AG04450 (cell line): ENCODE results near the gene SDHAF1. TPM values are rescaled to one million over a fixed set of nuclear protein-coding genes. Genes with fewer than 3 reads are reported as not detected.
"Not testable (repeated sequence)": the region's sequence is repeated elsewhere in the genome, so short reads cannot be mapped to it uniquely, and the experiment has no call there.

Experiments
- CTCF ChIA-PET: fragments of 300-600, 350-600 bp; formaldehyde crosslinking; extraction: SDS; loops from one replicate; lab custom pipeline; 2022; ENCODE audit warnings: antibody characterized with exemption, inconsistent platforms; lab: Charles Lee
- POLR2A ChIA-PET: fragments of 350-600 bp; formaldehyde crosslinking; extraction: SDS; loops from one replicate; lab custom pipeline; 2021; ENCODE audit warnings: antibody characterized with exemption, inconsistent platforms; lab: Yijun Ruan, JAX
- DNase-seq: peaks from one replicate; pipeline ENCODE4 v3.0.0-alpha.2; 2011; ENCODE audit warnings: low read depth, low spot score
- H3K27ac ChIP-seq: one replicate; pipeline ENCODE4 v1.5.1; 2012; ENCODE audit warnings: low read depth, low read length, control low read depth
- H3K27me3 ChIP-seq: one replicate; pipeline ENCODE4 v1.6.0; 2012; ENCODE audit warnings: low read length; ENCODE audit not compliant: control insufficient read depth, insufficient read depth
- H3K4me3 ChIP-seq: 2 replicates; pipeline ENCODE4 v1.5.1; 2011; ENCODE audit warnings: mild to moderate bottlenecking, low read depth, low read length, control low read depth
- H3K9me3 ChIP-seq: 2 replicates; pipeline ENCODE4 v1.5.1; 2012; ENCODE audit warnings: low read length; ENCODE audit not compliant: control insufficient read depth, insufficient read depth
- polyA plus RNA-seq: library from polyadenylated mRNA; depleted of rRNA; stranded (reverse); fragments of >200 nt; gene quantifications from 2 replicates; pipeline ENCODE4 v1.2.3, GENCODE V29; 2011
- TF ChIP-seq, protein P1 (sequence below): IDR thresholded peaks from 2 replicates; pipeline ENCODE4 v1.5.1; 2011; ENCODE audit warnings: low read depth, low read length, control low read depth, inconsistent platforms

SDHAF1 gene
- polyA plus RNA-seq, 1 experiment, result 7.5 TPM

- DNase-seq, result no peak
- ChIA-PET POLR2A (no interaction called here), CTCF (no interaction called here)
- no peak overlapping the region for H3K4me3 ChIP-seq
- peaks cover 8% of the 10 kb centered on the region for H3K27me3 ChIP-seq
- no peak overlapping the region for H3K27ac ChIP-seq
- no peaks in the 10 kb centered on the region; the same call in 1 of the 2 replicates for H3K9me3 ChIP-seq
- TF ChIP-seq, protein P1, sequence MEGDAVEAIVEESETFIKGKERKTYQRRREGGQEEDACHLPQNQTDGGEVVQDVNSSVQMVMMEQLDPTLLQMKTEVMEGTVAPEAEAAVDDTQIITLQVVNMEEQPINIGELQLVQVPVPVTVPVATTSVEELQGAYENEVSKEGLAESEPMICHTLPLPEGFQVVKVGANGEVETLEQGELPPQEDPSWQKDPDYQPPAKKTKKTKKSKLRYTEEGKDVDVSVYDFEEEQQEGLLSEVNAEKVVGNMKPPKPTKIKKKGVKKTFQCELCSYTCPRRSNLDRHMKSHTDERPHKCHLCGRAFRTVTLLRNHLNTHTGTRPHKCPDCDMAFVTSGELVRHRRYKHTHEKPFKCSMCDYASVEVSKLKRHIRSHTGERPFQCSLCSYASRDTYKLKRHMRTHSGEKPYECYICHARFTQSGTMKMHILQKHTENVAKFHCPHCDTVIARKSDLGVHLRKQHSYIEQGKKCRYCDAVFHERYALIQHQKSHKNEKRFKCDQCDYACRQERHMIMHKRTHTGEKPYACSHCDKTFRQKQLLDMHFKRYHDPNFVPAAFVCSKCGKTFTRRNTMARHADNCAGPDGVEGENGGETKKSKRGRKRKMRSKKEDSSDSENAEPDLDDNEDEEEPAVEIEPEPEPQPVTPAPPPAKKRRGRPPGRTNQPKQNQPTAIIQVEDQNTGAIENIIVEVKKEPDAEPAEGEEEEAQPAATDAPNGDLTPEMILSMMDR, result no peak
These were observed 16.1 kb upstream of the SDHAF1 start for GRCh38 chr19:35978832-35979365.

DNA sequence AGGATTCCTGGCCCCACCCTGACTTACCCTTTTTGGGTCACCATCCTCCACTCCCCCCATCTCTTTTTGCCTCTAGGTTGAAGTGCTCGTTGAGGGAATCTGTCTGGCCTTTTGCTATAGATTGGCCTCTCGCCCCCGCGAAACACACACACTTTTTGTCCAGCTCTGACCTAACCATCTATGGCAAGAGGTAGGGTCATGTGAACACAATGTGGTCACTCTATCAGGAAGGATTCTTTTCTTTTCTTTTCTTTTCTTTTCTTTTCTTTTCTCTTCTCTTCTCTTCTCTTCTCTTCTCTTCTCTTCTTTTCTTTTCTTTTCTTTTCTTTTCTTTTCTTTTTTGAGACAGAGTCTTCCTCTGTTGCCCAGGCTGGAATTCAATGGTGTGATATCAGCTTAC, 14.0 kb upstream of the SDHAF1 start:
- POLR2A ChIA-PET, H3K27me3 ChIP-seq, H3K9me3 ChIP-seq, CTCF ChIA-PET, H3K27ac ChIP-seq, DNase-seq, H3K4me3 ChIP-seq: not testable (repeated sequence)

DNA sequence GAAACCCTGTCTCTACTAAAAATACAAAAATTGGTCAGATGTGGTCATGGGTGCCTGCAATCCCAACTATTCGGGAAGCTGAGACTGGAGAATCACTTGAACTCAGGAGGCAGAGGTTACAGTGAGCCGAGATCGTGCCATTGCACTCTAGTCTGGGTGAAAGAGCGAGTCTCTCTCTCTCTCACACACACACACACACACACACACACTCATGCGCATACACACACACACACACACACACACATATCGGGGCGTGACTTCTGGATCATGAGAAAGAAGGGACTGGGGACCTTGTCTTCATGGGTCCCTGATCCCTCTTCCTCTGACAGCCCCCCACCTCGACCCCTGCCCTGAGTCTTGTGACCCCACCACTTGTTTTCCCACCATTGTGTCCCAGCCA, 11.8 kb upstream of the SDHAF1 start:
- Histone ChIP-seq H3K27ac (no peak overlapping the region), H3K9me3 (no peaks in the 10 kb centered on the region; the same call in 1 of the 2 replicates), H3K4me3 (no peak overlapping the region), H3K27me3 (peaks cover 14% of the 10 kb centered on the region)
- TF ChIP-seq, protein P1, result no peak
- ChIA-PET CTCF (no interaction called here), POLR2A (no interaction called here)
- no peak for DNase-seq

GRCh38 chr19:35986111-35986510, 8.9 kb upstream of the SDHAF1 start:
- Histone ChIP-seq H3K27ac (no peak overlapping the region), H3K9me3 (peaks cover 3% of the 10 kb centered on the region; the same call in 1 of the 2 replicates), H3K27me3 (peaks cover 19% of the 10 kb centered on the region), H3K4me3 (no peak overlapping the region)
- no peak for DNase-seq
- ChIA-PET CTCF (no interaction called here), POLR2A (no interaction called here)
- TF ChIP-seq, protein P1, result no peak

GRCh38 chr19:35986664-35987570, 8.1 kb upstream of the SDHAF1 start:
- H3K9me3 ChIP-seq, result peaks cover 3% of the 10 kb centered on the region; the same call in 1 of the 2 replicates
- POLR2A ChIA-PET, result no interaction called here
- peak overlapping the region; percentile 36 for H3K4me3 ChIP-seq
- DNase-seq, result no peak
- no peak overlapping the region for H3K27ac ChIP-seq
- H3K27me3 ChIP-seq, result peaks cover 20% of the 10 kb centered on the region
- TF ChIP-seq, protein P1, result no peak
- CTCF ChIA-PET, result no interaction called here
